ENCODE results near the gene CPXM1.

DNA sequence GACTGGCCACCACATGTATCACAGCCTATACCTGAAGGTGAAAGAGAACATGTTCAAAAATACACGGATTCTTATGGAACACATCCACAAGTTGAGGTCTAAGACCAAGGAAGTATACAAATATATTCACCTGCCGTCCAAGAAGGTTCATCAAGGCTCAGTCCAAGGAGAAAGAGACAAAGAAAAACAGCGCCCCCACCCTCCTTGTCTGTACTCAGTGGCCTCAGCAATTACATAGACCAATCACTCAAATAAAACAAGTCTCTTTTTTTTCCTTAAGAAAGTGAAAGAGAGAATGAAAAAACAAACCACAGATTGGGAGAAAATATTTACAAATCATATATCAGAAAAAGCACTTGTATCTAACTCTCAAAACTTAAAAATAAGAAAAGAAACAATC is 19.5 kb downstream of the CPXM1 start:
- TF ChIP-seq POLR2AphosphoS5 (IDR thresholded peaks at IDR 0.05) = no peak
- TF ChIP-seq, protein P1, sequence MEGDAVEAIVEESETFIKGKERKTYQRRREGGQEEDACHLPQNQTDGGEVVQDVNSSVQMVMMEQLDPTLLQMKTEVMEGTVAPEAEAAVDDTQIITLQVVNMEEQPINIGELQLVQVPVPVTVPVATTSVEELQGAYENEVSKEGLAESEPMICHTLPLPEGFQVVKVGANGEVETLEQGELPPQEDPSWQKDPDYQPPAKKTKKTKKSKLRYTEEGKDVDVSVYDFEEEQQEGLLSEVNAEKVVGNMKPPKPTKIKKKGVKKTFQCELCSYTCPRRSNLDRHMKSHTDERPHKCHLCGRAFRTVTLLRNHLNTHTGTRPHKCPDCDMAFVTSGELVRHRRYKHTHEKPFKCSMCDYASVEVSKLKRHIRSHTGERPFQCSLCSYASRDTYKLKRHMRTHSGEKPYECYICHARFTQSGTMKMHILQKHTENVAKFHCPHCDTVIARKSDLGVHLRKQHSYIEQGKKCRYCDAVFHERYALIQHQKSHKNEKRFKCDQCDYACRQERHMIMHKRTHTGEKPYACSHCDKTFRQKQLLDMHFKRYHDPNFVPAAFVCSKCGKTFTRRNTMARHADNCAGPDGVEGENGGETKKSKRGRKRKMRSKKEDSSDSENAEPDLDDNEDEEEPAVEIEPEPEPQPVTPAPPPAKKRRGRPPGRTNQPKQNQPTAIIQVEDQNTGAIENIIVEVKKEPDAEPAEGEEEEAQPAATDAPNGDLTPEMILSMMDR (IDR thresholded peaks at IDR 0.05) = no peak
- no peak for TF ChIP-seq POLR2A (IDR thresholded peaks at IDR 0.05)

Measured in upper lobe of left lung (tissue), 4 donors.